Gastroesophageal sphincter (tissue), 4 donors: Measurements from ENCODE around the gene EEF2K. TPM values are rescaled to one million over a fixed set of nuclear protein-coding genes. Genes with fewer than 3 reads are reported as not detected.
A peak's percentile ranks its signal among the peaks of the same experiment; 100 is the strongest.

Experiments
- ATAC-seq: fragments of 150-250 bp; one replicate; pipeline ENCODE4 v1.9.1; 2016; ENCODE audit warnings: mild to moderate bottlenecking, moderate library complexity
- H3K27ac ChIP-seq, 4 donors: fragments of 200-600 bp; sonication (generic) in 3 of 4; 1 replicate in 3 of 4; 2 replicates in 1 of 4; pipeline ENCODE4 v1.5.1; 2016 to 2019
- H3K27me3 ChIP-seq: fragments of 200-600 bp; sonication (generic); one replicate; pipeline ENCODE4 v1.5.1; 2019
- H3K36me3 ChIP-seq, 2 donors: fragments of 200-600 bp; sonication (generic); one replicate each; pipeline ENCODE4 v1.5.1; 2019; ENCODE audit warnings: control low read depth in 1 of 2
- H3K4me1 ChIP-seq, 3 donors: fragments of 200-600 bp; sonication (generic); 1 replicate in 2 of 3; 2 replicates in 1 of 3; pipeline ENCODE4 v1.5.1; 2016 to 2019; ENCODE audit warnings: control low read depth in 2 of 3
- H3K4me3 ChIP-seq, 2 donors: fragments of 200-600 bp; sonication (generic); one replicate each; pipeline ENCODE4 v1.5.1; 2019; ENCODE audit warnings: mild to moderate bottlenecking in 1 of 2, moderate library complexity in 1 of 2
- H3K9me3 ChIP-seq, 3 donors: fragments of 200-600 bp; sonication (generic); one replicate each; pipeline ENCODE4 v1.5.1; 2017 to 2019; ENCODE audit warnings: control low read depth in 2 of 3
- EP300 ChIP-seq: sonication (generic); formaldehyde crosslinking; IDR thresholded peaks from one replicate; pipeline ENCODE4 v1.6.1; 2017; ENCODE audit warnings: antibody characterized with exemption, mild to moderate bottlenecking
- POLR2A ChIP-seq, 2 donors: fragments of 450-650 bp; IDR thresholded peaks; one replicate each; pipeline ENCODE4 v1.6.1; 2017; ENCODE audit warnings: antibody characterized with exemption in 2 of 2, mild to moderate bottlenecking in 2 of 2, moderate library complexity in 1 of 2
- POLR2AphosphoS5 ChIP-seq: sonication (generic); formaldehyde crosslinking; IDR thresholded peaks from one replicate; pipeline ENCODE4 v1.6.1; 2017; ENCODE audit warnings: antibody characterized with exemption
- WGBS, 2 donors: methylation state at CpG; one replicate each; pipeline ENCODE4 v1.1.5; 2018; ENCODE audit warnings: low coverage in 1 of 2; 5-methylcytosine and 5-hydroxymethylcytosine counted together
- total RNA-seq, 4 donors: library from RNA; depleted of rRNA; stranded (reverse); fragments of >200 nt; gene quantifications; one replicate each; pipeline ENCODE4 v1.1.0, GENCODE V29; 2016
- TF ChIP-seq, protein P1 (sequence below), 4 experiments: fragments of 200-600 bp in 2 of 4; fragments of 450-650 bp in 2 of 4; sonication (generic) in 1 of 4; IDR thresholded peaks; one replicate each; pipeline ENCODE4 v1.5.1; 2017 to 2019; ENCODE audit warnings: antibody characterized with exemption in 4 of 4, mild to moderate bottlenecking in 2 of 4, moderate library complexity in 2 of 4

The EEF2K gene
- total RNA-seq, 4 donors from 2014 or later, result 31.3 to 38.9 (median 34.8) TPM

DNA sequence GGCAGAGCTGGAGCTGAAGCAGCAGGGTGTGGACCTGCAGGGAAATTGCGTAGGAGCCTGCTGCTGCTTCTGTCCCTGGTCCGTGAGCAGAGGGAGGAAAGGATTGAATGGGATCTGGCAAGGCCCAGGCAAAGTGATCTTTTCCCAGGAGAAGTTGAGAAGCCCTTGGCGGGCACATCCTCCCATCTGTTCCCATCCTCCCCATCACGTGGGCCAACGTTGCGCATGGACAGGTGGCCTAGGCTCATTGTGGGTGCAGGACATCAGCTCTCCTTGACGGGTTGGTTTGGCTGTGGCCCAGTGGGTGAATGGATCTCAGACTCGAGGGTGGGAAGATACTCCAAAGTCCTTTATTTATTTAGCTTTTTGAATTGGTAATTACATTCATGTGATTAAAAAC, 61.7 kb downstream of the EEF2K start:
- Histone ChIP-seq H3K4me3 (no peak overlapping the region), H3K27ac (no peak overlapping the region), H3K4me1 (no peaks in the 10 kb centered on the region), H3K27me3 (no peaks in the 10 kb centered on the region), H3K9me3 (no peaks in the 10 kb centered on the region), H3K36me3 (peaks cover 0 to 100% of the 10 kb centered on the region in 2 donors)
- 76 to 100% methylated on average over 1 to 4 of the region's 8 CpGs for WGBS, 2 donors
- ATAC-seq, result no peak
- TF ChIP-seq POLR2A (IDR thresholded peaks at IDR 0.05), result no peak
- TF ChIP-seq, protein P1, sequence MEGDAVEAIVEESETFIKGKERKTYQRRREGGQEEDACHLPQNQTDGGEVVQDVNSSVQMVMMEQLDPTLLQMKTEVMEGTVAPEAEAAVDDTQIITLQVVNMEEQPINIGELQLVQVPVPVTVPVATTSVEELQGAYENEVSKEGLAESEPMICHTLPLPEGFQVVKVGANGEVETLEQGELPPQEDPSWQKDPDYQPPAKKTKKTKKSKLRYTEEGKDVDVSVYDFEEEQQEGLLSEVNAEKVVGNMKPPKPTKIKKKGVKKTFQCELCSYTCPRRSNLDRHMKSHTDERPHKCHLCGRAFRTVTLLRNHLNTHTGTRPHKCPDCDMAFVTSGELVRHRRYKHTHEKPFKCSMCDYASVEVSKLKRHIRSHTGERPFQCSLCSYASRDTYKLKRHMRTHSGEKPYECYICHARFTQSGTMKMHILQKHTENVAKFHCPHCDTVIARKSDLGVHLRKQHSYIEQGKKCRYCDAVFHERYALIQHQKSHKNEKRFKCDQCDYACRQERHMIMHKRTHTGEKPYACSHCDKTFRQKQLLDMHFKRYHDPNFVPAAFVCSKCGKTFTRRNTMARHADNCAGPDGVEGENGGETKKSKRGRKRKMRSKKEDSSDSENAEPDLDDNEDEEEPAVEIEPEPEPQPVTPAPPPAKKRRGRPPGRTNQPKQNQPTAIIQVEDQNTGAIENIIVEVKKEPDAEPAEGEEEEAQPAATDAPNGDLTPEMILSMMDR (IDR thresholded peaks at IDR 0.05), result no peak
- TF ChIP-seq POLR2AphosphoS5, result no peak
- no peak for TF ChIP-seq EP300

DNA sequence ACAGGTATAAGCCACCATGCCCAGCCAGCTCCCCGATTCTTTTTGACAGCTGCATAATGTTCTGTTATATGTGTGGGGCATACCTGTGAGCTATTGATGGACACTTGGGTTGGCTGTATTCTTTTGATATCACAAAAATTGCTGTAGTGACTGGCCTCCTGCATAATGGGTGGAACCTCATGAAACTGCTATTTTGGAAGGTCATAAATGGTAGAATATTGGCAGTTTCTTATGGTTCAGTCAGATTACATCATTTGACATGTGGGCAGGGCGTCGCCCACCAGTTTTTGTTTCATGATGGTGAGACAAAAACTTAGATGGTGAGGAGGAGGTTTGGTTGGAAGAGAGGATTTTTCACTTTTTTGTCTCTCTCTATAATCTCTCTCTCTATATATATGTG, 64.4 kb downstream of the EEF2K start:
- no peak overlapping the region for H3K4me3 ChIP-seq
- 89 to 95% methylated on average over 3 of the region's 3 CpGs for WGBS, 2 donors
- TF ChIP-seq POLR2AphosphoS5, result no peak
- no peak for TF ChIP-seq EP300
- no peak for TF ChIP-seq POLR2A (IDR thresholded peaks at IDR 0.05)
- TF ChIP-seq, protein P1 (IDR thresholded peaks at IDR 0.05), result no peak
- no peaks in the 10 kb centered on the region for H3K4me1 ChIP-seq
- no peak overlapping the region for H3K27ac ChIP-seq
- H3K9me3 ChIP-seq, result no peaks in the 10 kb centered on the region
- no peaks in the 10 kb centered on the region for H3K27me3 ChIP-seq
- H3K36me3 ChIP-seq, result peaks cover 0 to 100% of the 10 kb centered on the region in 2 donors
- no peak for ATAC-seq

DNA sequence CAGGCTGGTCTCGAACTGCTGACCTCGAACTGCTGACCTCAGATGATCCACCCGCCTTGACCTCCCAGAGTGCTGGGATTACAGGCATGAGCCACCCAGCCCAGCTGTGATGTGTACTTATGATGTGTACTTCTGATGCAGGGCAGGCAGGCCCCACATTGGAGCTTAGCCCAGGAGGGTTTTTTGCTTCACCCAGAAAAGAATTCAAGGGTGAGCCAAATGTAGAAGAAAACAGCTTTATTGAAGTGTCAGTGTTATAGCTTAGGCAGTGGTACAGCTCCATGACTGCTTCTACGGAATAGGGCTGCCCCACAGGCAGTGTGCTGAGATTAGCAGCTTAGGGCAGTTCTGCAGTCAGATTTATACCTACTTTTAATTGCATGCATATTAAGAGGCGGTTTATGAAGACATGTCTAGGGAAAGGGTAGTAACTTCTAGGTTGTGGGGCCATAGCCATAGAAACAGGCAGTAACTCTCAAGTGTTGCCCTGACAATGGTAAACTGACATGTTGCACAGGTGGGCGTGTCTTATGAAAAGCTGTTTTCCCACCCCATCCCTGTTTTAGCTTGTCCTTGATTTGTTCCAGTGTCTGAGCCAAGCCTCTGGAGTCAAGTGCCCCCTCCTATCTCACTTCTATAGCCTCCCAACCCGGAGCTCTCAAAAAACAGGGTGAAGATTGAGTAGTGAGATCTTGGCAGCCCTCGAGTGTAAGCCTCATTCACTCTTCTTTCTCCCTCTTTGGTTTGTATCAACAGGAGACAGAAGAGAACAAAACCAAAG, 67.0 kb downstream of the EEF2K start:
- TF ChIP-seq EP300 (no peak), POLR2AphosphoS5 (peak; percentile 57)
- Histone ChIP-seq H3K4me1 (no peaks in the 10 kb centered on the region), H3K27me3 (no peaks in the 10 kb centered on the region), H3K36me3 (peaks cover 0 to 100% of the 10 kb centered on the region in 2 donors), H3K27ac (no peak overlapping the region), H3K9me3 (no peaks in the 10 kb centered on the region), H3K4me3 (no peak overlapping the region)
- WGBS, 2 donors, result 76 to 90% methylated on average over 2 to 5 of the region's 8 CpGs
- ATAC-seq, result no peak

DNA sequence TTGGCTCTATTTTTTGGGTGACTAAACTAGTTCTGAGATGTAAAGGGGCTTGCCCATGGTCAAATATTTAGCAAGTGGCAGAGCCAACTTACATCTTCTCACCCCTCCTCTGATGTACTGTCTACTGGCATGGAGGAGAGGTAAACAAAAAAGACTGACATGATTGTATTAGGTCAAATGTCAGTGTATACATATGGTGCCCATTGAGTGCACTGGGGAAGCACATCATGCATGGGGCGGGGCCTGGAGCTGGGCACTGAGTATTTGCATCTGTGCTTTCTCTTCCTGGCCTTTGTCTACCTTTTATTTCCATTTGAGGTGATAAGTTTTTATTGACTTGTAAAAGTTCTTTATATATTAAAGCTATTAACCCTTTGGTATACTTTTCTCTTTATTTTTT, 68.8 kb downstream of the EEF2K start:
- H3K4me3 ChIP-seq, result no peak overlapping the region
- no peak for ATAC-seq
- no peaks in the 10 kb centered on the region for H3K9me3 ChIP-seq
- H3K27me3 ChIP-seq, result no peaks in the 10 kb centered on the region
- no peak overlapping the region for H3K27ac ChIP-seq
- peaks cover 0 to 99% of the 10 kb centered on the region in 2 donors for H3K36me3 ChIP-seq
- no peaks in the 10 kb centered on the region for H3K4me1 ChIP-seq
- 67 to 94% methylated on average over 1 of the region's 1 CpG for WGBS, 2 donors
- TF ChIP-seq POLR2AphosphoS5, result no peak
- no peak for TF ChIP-seq EP300
- TF ChIP-seq POLR2A (IDR thresholded peaks at IDR 0.05), result no peak
- TF ChIP-seq, protein P1 (IDR thresholded peaks at IDR 0.05), result no peak

DNA sequence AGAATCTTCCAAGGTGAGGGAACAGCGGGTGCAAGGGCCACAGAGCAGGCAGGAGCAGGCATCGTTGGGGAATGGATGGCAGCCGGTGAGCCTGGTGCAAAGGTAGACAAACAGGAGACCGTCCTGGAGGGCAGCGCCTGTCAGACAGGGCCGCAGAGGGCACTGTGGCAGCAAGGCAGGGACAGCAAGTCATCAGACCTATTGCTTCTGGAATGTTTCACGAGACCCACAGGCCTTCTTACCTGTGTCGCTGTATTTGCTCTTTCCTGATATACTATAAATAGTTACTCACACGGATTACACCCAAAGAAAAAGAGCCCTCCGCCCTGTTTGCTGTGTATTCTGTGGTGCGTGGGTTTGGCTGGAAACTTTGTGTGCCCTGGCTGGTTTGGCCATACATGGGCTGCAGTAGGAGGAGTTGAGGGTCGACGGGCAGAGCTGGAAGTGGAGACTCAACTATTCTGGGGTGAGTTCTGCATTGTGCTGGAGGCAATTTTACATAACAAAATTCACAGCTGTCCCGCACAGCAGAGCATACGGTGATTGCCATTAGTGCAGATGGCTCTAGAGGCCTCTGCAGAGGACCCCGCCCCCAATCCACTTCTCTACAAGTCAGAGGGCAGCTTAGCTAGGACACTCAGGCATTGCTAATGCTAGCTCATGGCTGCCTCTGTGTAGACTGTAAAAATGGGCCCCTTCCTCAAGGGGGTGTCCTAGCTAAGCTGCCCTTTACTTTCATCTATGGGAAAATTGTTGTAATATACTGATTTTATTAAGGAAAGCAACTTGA, 72.6 kb downstream of the EEF2K start:
- Histone ChIP-seq H3K4me1 (no peaks in the 10 kb centered on the region), H3K27ac (no peak overlapping the region), H3K4me3 (no peak overlapping the region), H3K27me3 (no peaks in the 10 kb centered on the region), H3K9me3 (no peaks in the 10 kb centered on the region), H3K36me3 (peaks cover 0 to 99% of the 10 kb centered on the region in 2 donors)
- TF ChIP-seq, protein P1 (IDR thresholded peaks at IDR 0.05), result no peak
- TF ChIP-seq POLR2A (IDR thresholded peaks at IDR 0.05), result no peak
- TF ChIP-seq POLR2AphosphoS5, result no peak
- TF ChIP-seq EP300, result no peak
- no peak for ATAC-seq
- whole genome bisulfite sequencing, 2 donors, result 82% methylated on average over 12 of the region's 16 CpGs; no CpG with 5 or more reads in 1 of the 2 donors
